ENCODE results near the gene IL5RA. TPM values are rescaled to one million over a fixed set of nuclear protein-coding genes. Genes with fewer than 3 reads are reported as not detected.

IL5RA gene
- not detected in 2 replicates for total RNA-seq

GRCh38 chr3:3110299-3110630 is at the start of gene IL5RA:
Gene IL5RA, minus strand, starts transcription at chr3:3110374. Its CDS starts 5,390 bp downstream, at chr3:3104984.

GRCh38 chr3:3126477-3127431 is 16.6 kb upstream of the IL5RA start, which contains the start of gene TRNT1:
Gene TRNT1, plus strand, starts transcription at chr3:3126940. Its CDS starts 2,101 bp downstream, at chr3:3129041.

Other genes starting within 250 kb of the IL5RA start
- gene TRNT1, start 16.6 kb upstream of the IL5RA start, total RNA-seq: 13.1 and 14.9 TPM in 2 replicates
- 64.5 and 90.9 TPM in 2 replicates for gene CRBN, start 69.3 kb upstream of the IL5RA start, total RNA-seq